Ectodermal cell (in vitro differentiated cells): ENCODE measurements around the gene GSE1.

Experiments
- H3K27ac ChIP-seq: 2 replicates; pipeline ENCODE4 v1.7.0; 2013; ENCODE audit warnings: mild to moderate bottlenecking, low read depth, low read length; ENCODE audit not compliant: insufficient read depth, poor library complexity, severe bottlenecking
- H3K27me3 ChIP-seq: 2 replicates; pipeline ENCODE4 v1.7.0; 2013; ENCODE audit warnings: mild to moderate bottlenecking, low read length; ENCODE audit not compliant: insufficient read depth, control insufficient read depth, poor library complexity, severe bottlenecking
- H3K36me3 ChIP-seq: one replicate; pipeline ENCODE4 v1.7.0; 2013; ENCODE audit warnings: low read length; ENCODE audit not compliant: control insufficient read depth, insufficient read depth
- H3K4me1 ChIP-seq: one replicate; pipeline ENCODE4 v1.7.0; 2013; ENCODE audit warnings: low read length; ENCODE audit not compliant: control insufficient read depth, insufficient read depth
- H3K4me3 ChIP-seq: 2 replicates; pipeline ENCODE4 v1.7.0; 2013; ENCODE audit warnings: low read depth, low read length, control low read depth; ENCODE audit not compliant: insufficient read depth
- H3K9me3 ChIP-seq: 2 replicates; pipeline ENCODE4 v1.7.0; 2013; ENCODE audit warnings: mild to moderate bottlenecking, low read length, moderate library complexity; ENCODE audit not compliant: control insufficient read depth
- WGBS, 2 experiments: methylation state at CpG; one replicate each; pipeline ENCODE4 v1.1.7; 2013; ENCODE audit warnings: missing lambda C conversion rate in 2 of 2; 5-methylcytosine and 5-hydroxymethylcytosine counted together

GSE1 gene

DNA sequence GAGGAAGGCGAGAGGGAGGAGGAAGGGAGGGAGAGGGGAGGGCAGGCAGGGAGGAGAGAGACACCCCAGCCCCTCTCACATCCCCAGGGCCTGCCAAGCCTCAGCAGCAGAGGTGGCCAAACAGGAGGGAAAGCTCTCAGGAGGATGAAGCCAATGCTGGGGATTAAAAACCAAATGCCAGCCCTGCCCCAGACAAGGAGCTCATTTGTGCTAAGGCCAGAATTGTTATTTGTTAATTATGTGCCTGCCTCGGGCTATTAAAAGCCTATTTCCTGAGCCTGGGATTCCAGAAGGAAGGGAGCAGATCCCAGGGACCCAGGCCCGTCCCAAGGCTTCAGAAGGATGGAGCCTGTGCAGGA lies 103.5 kb downstream of the GSE1 start:
- WGBS, 2 experiments, result 59 to 69% methylated on average over 3 of the region's 3 CpGs
- peaks cover 11% of the 10 kb centered on the region for H3K27me3 ChIP-seq
- peaks cover 4% of the 10 kb centered on the region for H3K9me3 ChIP-seq
- H3K27ac ChIP-seq, result no peak overlapping the region
- H3K36me3 ChIP-seq, result no peaks in the 10 kb centered on the region
- H3K4me1 ChIP-seq, result peaks cover 35% of the 10 kb centered on the region
- H3K4me3 ChIP-seq, result no peak overlapping the region

DNA sequence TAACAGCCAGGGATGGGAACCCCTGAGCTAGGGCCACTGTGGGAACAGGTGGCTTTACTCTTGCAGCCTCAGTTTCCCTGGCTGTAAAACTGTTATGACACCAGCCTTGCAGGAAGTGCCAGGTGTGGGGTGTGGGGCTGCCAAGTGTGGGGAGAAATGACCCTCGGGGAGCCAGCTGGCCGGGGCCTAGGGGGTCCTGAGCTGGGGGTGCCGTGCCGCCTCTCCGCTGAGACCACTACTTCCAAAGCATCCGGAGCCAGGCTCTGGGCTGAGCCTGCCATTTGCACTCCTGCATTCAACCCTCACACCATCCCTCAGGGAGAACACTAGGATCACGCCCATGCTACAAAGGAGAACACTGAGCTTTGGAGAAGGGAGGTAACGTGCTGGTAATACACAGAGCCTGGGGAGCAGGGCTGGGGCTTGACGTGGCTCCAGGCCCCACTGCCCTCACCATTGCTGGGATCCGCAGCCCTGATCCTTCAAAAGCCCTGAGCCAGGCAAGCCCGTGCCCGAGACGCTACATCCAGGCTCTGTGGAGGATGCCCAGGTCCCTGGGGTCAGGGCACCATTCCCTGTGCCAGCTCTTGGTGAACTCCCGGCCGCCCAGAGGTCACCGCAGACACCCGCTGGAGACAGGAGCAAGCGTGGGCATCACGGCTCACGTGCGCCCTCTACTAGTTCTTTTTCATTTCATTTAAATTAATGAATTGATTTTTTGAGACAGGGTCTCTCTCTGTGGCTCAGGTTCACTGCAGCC lies 104.5 kb downstream of the GSE1 start:
- no peak overlapping the region for H3K4me3 ChIP-seq
- 52 to 53% methylated on average over 21 of the region's 21 CpGs for WGBS, 2 experiments
- no peaks in the 10 kb centered on the region for H3K36me3 ChIP-seq
- no peak overlapping the region for H3K27ac ChIP-seq
- peaks cover 42% of the 10 kb centered on the region for H3K4me1 ChIP-seq
- H3K9me3 ChIP-seq, result no peaks in the 10 kb centered on the region
- H3K27me3 ChIP-seq, result peaks cover 11% of the 10 kb centered on the region

DNA sequence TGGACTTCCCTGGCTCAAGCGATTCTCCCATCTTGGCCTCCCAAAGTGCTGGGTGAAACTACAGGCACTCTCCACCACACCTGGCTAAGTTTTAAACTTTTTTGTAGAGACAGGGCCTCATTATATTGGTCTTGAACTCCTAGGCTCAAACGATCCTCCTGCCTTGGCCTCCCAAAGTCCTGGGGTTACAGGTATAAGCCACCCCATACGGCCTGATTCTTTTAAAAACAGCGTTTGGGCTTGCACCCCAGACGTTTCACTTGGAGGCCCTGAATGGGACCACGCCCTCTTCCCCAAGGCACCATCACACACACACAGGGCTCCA lies 105.0 kb downstream of the GSE1 start:
- Histone ChIP-seq H3K27me3 (peaks cover 11% of the 10 kb centered on the region), H3K36me3 (no peaks in the 10 kb centered on the region), H3K27ac (no peak overlapping the region), H3K9me3 (no peaks in the 10 kb centered on the region), H3K4me1 (peaks cover 40% of the 10 kb centered on the region), H3K4me3 (no peak overlapping the region)
- WGBS, 2 experiments, result 65 to 67% methylated on average over 6 of the region's 6 CpGs

DNA sequence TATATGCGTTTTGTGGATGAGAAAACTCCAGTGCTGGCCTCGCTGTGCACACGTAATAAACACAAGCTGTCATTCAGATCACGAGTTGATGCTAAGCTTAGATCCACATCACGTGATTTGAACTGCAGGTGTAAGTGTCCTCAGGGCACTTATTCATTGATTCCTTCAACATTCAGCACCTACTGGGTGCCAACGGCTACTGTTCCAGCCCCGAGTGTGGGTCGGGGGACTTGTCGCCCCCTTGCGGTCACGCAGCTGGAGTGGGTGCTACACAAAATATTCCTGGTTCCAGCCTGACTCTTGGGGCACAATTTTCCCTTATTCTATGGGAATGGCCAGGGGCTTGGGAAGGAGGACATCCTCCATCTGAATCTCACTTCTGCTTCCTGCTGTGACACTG lies 105.6 kb downstream of the GSE1 start:
- 63 to 64% methylated on average over 11 of the region's 11 CpGs for WGBS, 2 experiments
- no peaks in the 10 kb centered on the region for H3K36me3 ChIP-seq
- peaks cover 11% of the 10 kb centered on the region for H3K27me3 ChIP-seq
- no peak overlapping the region for H3K4me3 ChIP-seq
- no peaks in the 10 kb centered on the region for H3K9me3 ChIP-seq
- H3K4me1 ChIP-seq, result peaks cover 40% of the 10 kb centered on the region
- no peak overlapping the region for H3K27ac ChIP-seq

DNA sequence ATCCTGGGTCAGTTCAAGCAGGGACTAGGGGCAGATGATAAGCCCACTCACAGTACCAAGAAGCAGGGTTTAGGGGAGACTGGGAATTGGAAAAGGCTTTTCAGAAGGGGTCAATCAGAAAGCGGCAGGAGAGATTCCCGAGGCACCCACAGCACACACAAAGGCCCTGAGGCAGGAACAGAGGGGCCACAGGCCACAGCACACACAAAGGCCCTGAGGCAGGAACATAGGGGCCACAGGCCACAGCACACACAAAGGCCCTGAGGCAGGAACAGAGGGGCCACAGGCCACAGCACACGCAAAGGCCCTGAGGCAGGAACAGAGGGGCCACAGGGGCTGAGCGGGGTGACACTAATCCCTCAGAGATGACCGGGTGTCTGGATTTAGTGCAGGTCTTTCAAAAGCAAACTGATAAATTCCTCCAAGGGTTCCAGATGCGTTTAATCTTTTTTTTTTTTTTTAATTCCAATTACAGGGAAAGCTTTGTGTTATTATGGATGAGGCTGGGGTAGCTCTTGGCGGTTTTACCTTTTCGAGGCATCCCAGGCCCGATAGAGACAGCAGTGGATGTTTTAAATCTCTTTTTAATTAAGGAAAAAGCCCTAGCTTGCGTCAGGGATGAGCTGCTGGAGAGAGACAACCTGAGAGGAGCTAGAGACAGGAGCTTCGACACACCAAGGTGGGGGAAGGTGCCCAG lies 106.6 kb downstream of the GSE1 start:
- Histone ChIP-seq H3K36me3 (no peaks in the 10 kb centered on the region), H3K4me1 (peaks cover 40% of the 10 kb centered on the region), H3K27ac (no peak overlapping the region), H3K9me3 (no peaks in the 10 kb centered on the region), H3K27me3 (peaks cover 11% of the 10 kb centered on the region), H3K4me3 (no peak overlapping the region)
- WGBS, 2 experiments, result 95 to 96% methylated on average over 10 to 11 of the region's 11 CpGs

DNA sequence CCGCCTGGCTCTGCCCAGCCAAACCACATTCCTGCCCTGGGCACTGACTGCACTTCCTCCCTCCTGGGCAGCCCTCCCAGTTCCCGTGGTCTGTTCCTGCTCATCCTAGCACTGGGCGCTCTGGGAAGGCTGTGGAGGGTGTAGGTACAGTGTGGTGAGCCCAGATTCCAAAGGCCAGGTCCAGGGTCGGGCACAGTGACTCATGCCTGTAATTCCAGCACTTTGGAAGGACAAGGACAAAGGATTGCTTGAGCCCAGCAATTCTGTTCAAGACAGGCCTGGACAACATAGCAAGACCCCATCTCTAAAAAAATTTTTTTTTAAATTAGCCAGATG lies 107.1 kb downstream of the GSE1 start:
- Histone ChIP-seq H3K36me3 (no peaks in the 10 kb centered on the region), H3K27me3 (peaks cover 11% of the 10 kb centered on the region), H3K4me3 (no peak overlapping the region), H3K27ac (no peak overlapping the region), H3K9me3 (no peaks in the 10 kb centered on the region), H3K4me1 (peaks cover 36% of the 10 kb centered on the region)
- 91 to 93% methylated on average over 4 of the region's 4 CpGs for WGBS, 2 experiments

DNA sequence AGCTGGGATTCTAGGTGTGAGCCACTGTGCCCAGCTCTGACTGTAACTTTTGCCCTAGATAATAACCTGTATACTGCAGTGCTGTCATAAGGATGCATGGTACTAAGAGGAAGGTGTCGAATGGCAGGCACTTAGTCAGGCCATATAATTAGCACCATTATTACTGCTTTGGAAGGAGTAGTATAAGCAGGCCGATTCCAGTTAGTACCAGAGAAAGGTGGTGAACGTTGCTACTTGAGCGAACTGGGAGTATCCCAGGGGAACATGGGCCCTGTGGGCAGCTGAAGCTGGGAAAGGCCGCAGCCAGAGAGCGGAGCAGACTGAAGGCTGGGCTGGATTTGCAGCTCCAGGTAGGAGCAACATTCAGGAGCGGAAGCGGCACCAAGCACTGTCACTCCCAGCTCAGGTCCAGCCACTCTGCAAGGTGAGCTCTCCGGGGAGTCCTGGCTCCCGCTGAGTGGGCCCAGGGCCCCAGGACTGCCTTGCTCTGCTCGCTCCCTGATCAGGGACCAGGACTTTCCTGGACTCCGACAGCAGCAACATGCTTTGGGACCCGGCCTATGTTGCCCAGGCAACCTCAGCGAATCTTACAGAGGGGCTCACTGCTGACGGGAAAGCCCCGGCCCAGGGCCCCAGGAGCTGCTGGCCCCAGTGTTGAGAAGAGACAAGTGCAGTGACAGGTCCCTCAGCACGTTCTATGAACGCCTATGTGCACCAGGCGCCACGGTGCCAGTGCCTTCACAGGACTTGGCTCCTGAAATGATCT lies 109.2 kb downstream of the GSE1 start:
- peaks cover 16% of the 10 kb centered on the region for H3K4me1 ChIP-seq
- no peaks in the 10 kb centered on the region for H3K36me3 ChIP-seq
- no peaks in the 10 kb centered on the region for H3K9me3 ChIP-seq
- no peaks in the 10 kb centered on the region for H3K27me3 ChIP-seq
- peak overlapping the region; percentile 62 for H3K27ac ChIP-seq
- no peak overlapping the region for H3K4me3 ChIP-seq
- WGBS, 2 experiments, result 72 to 76% methylated on average over 20 of the region's 20 CpGs

DNA sequence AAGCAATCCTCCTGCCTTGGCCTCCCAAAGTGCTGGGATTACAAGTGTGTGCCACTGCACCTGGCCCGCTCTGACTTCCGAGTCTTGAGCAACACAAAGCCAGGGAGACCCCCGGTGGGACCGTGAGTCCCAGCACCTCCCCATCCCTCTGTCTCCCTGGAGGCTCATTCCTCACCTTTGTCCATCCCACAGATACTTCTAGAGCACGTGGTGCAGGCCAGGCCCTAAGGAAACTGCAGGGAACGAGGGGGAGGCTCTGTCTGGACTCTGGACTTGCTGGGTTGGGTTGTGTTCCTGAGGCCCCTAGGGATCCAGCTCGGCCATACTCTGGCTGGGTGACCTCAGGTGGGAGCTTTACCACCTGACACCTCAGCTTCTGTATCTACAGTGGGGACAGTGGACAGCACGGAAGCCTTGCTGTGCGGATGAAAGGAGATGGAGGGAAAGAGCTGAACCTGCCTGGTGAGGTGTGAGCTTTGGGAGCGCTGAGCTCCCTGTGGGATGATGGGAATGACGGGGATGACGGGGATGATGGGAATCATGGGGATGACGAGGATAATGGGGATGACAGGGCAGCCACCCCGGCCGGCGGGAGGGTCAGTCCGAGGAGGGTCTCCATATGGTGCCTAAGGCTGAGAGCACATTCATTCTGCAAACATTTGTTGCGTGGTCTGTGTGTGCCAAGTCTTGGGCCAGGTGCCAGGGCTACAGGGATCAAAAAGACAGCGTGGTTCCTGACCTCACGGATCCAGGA lies 111.2 kb downstream of the GSE1 start:
- no peaks in the 10 kb centered on the region for H3K36me3 ChIP-seq
- H3K4me1 ChIP-seq, result peaks cover 24% of the 10 kb centered on the region
- H3K27ac ChIP-seq, result no peak overlapping the region
- H3K9me3 ChIP-seq, result no peaks in the 10 kb centered on the region
- H3K27me3 ChIP-seq, result no peaks in the 10 kb centered on the region
- no peak overlapping the region for H3K4me3 ChIP-seq
- WGBS, 2 experiments, result 86% methylated on average over 20 of the region's 20 CpGs

DNA sequence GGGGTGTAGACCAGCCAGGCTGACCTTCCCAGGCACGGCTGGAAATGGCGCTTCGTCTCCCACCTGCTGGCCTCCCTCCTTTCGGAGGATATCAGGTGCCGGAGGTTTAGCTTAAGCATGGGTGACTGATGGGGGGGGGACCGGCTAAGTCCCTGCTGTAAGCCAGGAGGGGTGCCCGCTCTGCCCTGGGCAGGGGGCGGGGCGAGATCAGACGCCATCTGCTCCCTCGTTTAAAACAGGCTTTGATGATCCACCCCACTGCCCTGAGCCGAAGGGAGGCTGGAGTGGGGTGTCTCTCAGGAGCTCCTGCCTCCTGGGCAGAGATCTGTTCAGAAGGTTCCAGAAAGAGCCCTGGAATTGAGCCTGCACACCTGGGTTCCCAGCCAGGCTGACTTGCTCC lies 111.8 kb downstream of the GSE1 start:
- Histone ChIP-seq H3K27me3 (no peaks in the 10 kb centered on the region), H3K27ac (no peak overlapping the region), H3K36me3 (no peaks in the 10 kb centered on the region), H3K4me1 (peaks cover 27% of the 10 kb centered on the region), H3K9me3 (no peaks in the 10 kb centered on the region), H3K4me3 (no peak overlapping the region)
- 89 to 90% methylated on average over 12 of the region's 12 CpGs for WGBS, 2 experiments
